A549 (cell line): ENCODE data around the gene ZXDC. TPM values are rescaled to one million over a fixed set of nuclear protein-coding genes. Genes with fewer than 3 reads are reported as not detected.

ENCODE experiments used
- ATAC-seq, 2 experiments: fragments of 200-7000 bp in 1 of 2; fragments of >200 bp in 1 of 2; cut with Nextera tagmentation in 1 of 2; cut with Tn5 transposase in 1 of 2; 3 replicates each; pipeline versions ENCODE4 v1.8.0 to v1.9.1; 2018 to 2020; ENCODE audit warnings: mild to moderate bottlenecking in 1 of 2, moderate library complexity in 1 of 2
- CTCF ChIA-PET: fragments of 300-600 bp; sonication (Branson Sonifier 250); formaldehyde crosslinking; extraction: SDS; loops from one replicate; lab custom pipeline; 2021; ENCODE audit warnings: antibody characterized with exemption, inconsistent platforms; lab: Yijun Ruan, JAX
- POLR2A ChIA-PET: fragments of 350-600 bp; formaldehyde crosslinking; extraction: SDS; loops from one replicate; lab custom pipeline; 2021; ENCODE audit warnings: antibody characterized with exemption, inconsistent platforms; lab: Yijun Ruan, JAX
- DNase-seq, 2 experiments: peaks; one replicate each; pipeline versions ENCODE4 v3.0.0 to v3.0.0-alpha.2; 2011 to 2016; ENCODE audit warnings: low read depth in 1 of 2, low spot score in 1 of 2
- FAIRE-seq: peaks from 2 replicates; lab custom pipeline; 2011; peaks lifted over from hg19 to GRCh38; lab: Jason Lieb, UNC
- H3K27ac ChIP-seq, 2 experiments: fragments of >200 bp; sonication (Bioruptor Twin); formaldehyde crosslinking; 3 replicates each; pipeline ENCODE4 v1.5.1; 2016 to 2017
- H3K4me1 ChIP-seq: fragments of >200 bp; sonication (Bioruptor Twin); formaldehyde crosslinking; 3 replicates; pipeline ENCODE4 v1.6.1; 2016
- H3K4me2 ChIP-seq: fragments of >200 bp; sonication (Bioruptor Twin); formaldehyde crosslinking; 3 replicates; pipeline ENCODE4 v1.6.1; 2016
- H3K4me3 ChIP-seq: fragments of >200 bp; sonication (Bioruptor Twin); formaldehyde crosslinking; 3 replicates; pipeline ENCODE4 v1.5.1; 2016
- H3K9me3 ChIP-seq: fragments of >200 bp; sonication (Bioruptor Twin); formaldehyde crosslinking; 3 replicates; pipeline ENCODE4 v1.6.1; 2016
- BHLHE40 ChIP-seq: IDR thresholded peaks from 2 replicates; pipeline ENCODE4 v1.6.1; 2012; ENCODE audit warnings: low read depth, low read length, inconsistent platforms
- CEBPB ChIP-seq, 2 experiments: fragments of >200 bp in 1 of 2; sonication (Bioruptor Twin) in 1 of 2; formaldehyde crosslinking in 1 of 2; IDR thresholded peaks; 2 replicates each; pipeline ENCODE4 v1.6.1; 2012 to 2016
- EHMT2 ChIP-seq: fragments of 200-600 bp; sonication (generic); IDR thresholded peaks from 2 replicates; pipeline ENCODE4 v1.6.1; 2016; ENCODE audit warnings: antibody characterized with exemption, low read depth, mild to moderate bottlenecking, moderate library complexity
- GATA3 ChIP-seq: IDR thresholded peaks from 2 replicates; pipeline ENCODE4 v1.6.1; 2012; ENCODE audit warnings: borderline replicate concordance
- HDAC2 ChIP-seq: fragments of 200-600 bp; sonication (generic); IDR thresholded peaks from 2 replicates; pipeline ENCODE4 v1.6.1; 2016
- HES2 ChIP-seq: fragments of >200 bp; sonication (Bioruptor Twin); formaldehyde crosslinking; IDR thresholded peaks from 2 replicates; pipeline ENCODE4 v1.6.1; 2016
- HEYL ChIP-seq: fragments of 250-450 bp; sonication (Bioruptor Pico); IDR thresholded peaks from 2 replicates; pipeline ENCODE4 v1.8.0; 2021; ENCODE audit warnings: mild to moderate bottlenecking, moderate library complexity
- HMGXB4 ChIP-seq: fragments of 250-450 bp; sonication (Bioruptor Pico); IDR thresholded peaks from 2 replicates; pipeline ENCODE4 v1.5.0; 2021; ENCODE audit warnings: mild to moderate bottlenecking, moderate library complexity, borderline replicate concordance
- JUN ChIP-seq, 2 experiments: fragments of >200 bp; sonication (Bioruptor Twin); formaldehyde crosslinking; IDR thresholded peaks; 2 replicates in 1 of 2; 3 replicates in 1 of 2; pipeline ENCODE4 v1.6.1; 2016 to 2017
- JUNB ChIP-seq: fragments of >200 bp; sonication (Bioruptor Twin); formaldehyde crosslinking; IDR thresholded peaks from 2 replicates; pipeline ENCODE4 v1.6.1; 2016
- KDM1A ChIP-seq: fragments of 200-600 bp; sonication (generic); IDR thresholded peaks from 2 replicates; pipeline ENCODE4 v1.6.1; 2016; ENCODE audit warnings: low read depth, mild to moderate bottlenecking
- MAFK ChIP-seq: fragments of 450-650 bp; IDR thresholded peaks from 2 replicates; pipeline ENCODE4 v1.6.1; 2014; ENCODE audit not compliant: partially characterized antibody
- MYC ChIP-seq: IDR thresholded peaks from 2 replicates; pipeline ENCODE4 v1.6.1; 2012; ENCODE audit warnings: mild to moderate bottlenecking, inconsistent platforms, low read length, improper control_type of control experiment, borderline replicate concordance
- NR3C1 ChIP-seq: fragments of >200 bp; sonication (Bioruptor Twin); formaldehyde crosslinking; IDR thresholded peaks from 3 replicates; pipeline ENCODE4 v1.6.1; 2017
- RARB ChIP-seq: fragments of 250-450 bp; sonication (Bioruptor Pico); IDR thresholded peaks from 2 replicates; pipeline ENCODE4 v1.8.0; 2021; ENCODE audit warnings: mild to moderate bottlenecking, moderate library complexity
- RNF2 ChIP-seq: fragments of 200-600 bp; sonication (generic); IDR thresholded peaks from 2 replicates; pipeline ENCODE4 v1.6.1; 2016; ENCODE audit warnings: low read depth, mild to moderate bottlenecking, antibody characterized with exemption, moderate library complexity, borderline replicate concordance
- SMC3 ChIP-seq: fragments of >200 bp; sonication (Bioruptor Twin); formaldehyde crosslinking; IDR thresholded peaks from 3 replicates; pipeline ENCODE4 v1.6.1; 2018; ENCODE audit warnings: inconsistent platforms
- SREBF2 ChIP-seq: fragments of 450-650 bp; IDR thresholded peaks from 2 replicates; pipeline ENCODE4 v1.6.1; 2014; ENCODE audit warnings: mild to moderate bottlenecking, moderate library complexity
- TP53 ChIP-seq: fragments of 250-450 bp; sonication (Bioruptor Pico); IDR thresholded peaks from 2 replicates; pipeline ENCODE4 v1.5.0; 2021; ENCODE audit warnings: mild to moderate bottlenecking, moderate library complexity
- USF2 ChIP-seq: fragments of 450-650 bp; IDR thresholded peaks from 2 replicates; pipeline ENCODE4 v1.6.1; 2014; ENCODE audit warnings: antibody characterized with exemption
- ZNF302 ChIP-seq: fragments of 250-450 bp; sonication (Bioruptor Pico); IDR thresholded peaks from 2 replicates; pipeline ENCODE4 v1.9.0; 2021; ENCODE audit warnings: inconsistent platforms, mild to moderate bottlenecking, moderate library complexity
- WGBS: methylation state at CpG from one replicate; pipeline ENCODE4 v1.1.6; 2017; ENCODE audit errors: missing lambda C conversion rate; 5-methylcytosine and 5-hydroxymethylcytosine counted together
- polyA plus RNA-seq, 4 experiments: library from polyadenylated mRNA; depleted of rRNA in 3 of 4; stranded (reverse); fragments of >200 nt; fragmentation: RNase III in 1 of 4; extraction: RNeasy Plus Mini Kit Qiagen cat#74134 plus additional on column Dnase treatment in 1 of 4; gene quantifications; 2 replicates in 3 of 4; 3 replicates in 1 of 4; pipeline ENCODE4 v1.2.3, GENCODE V29; 2011 to 2017

The ZXDC gene
- polyA plus RNA-seq, 2 of the 4 experiments (the other 2 are of a cell fraction): 6.0 to 8.5 TPM

GRCh38 chr3:126424039-126424717 is 51.5 kb downstream of the ZXDC start:
- H3K9me3 ChIP-seq: peaks cover 3% of the 10 kb centered on the region; the same call in 1 of the 3 replicates
- FAIRE-seq (no peak), DNase-seq (no peak), ATAC-seq (no peak)
- H3K27ac ChIP-seq: no peak overlapping the region
- 95% methylated on average over 4 of the region's 10 CpGs for WGBS
- TF ChIP-seq MYC (no peak), HES2 (no peak), HDAC2 (no peak), MAFK (no peak), GATA3 (no peak), SREBF2 (no peak), HEYL (CRISPR knock-in tag) (no peak), NR3C1 (no peak), BHLHE40 (no peak), EHMT2 (no peak), USF2 (no peak), ZNF302 (CRISPR knock-in tag) (no peak), SMC3 (no peak), CEBPB (IDR thresholded peaks at IDR 0.05) (no peak)
- H3K4me1 ChIP-seq: no peaks in the 10 kb centered on the region
- POLR2A ChIA-PET: no interaction called here
- no peak overlapping the region for H3K4me2 ChIP-seq
- CTCF ChIA-PET: no interaction called here
- H3K4me3 ChIP-seq: no peak overlapping the region

GRCh38 chr3:126423191-126424038 is 52.3 kb downstream of the ZXDC start:
- no peaks in the 10 kb centered on the region for H3K4me1 ChIP-seq
- CTCF ChIA-PET: no interaction called here
- FAIRE-seq: no peak
- TF ChIP-seq TP53 (CRISPR knock-in tag): no peak
- TF ChIP-seq USF2: no peak
- no peak for TF ChIP-seq RNF2
- no peak for TF ChIP-seq RARB (CRISPR knock-in tag)
- TF ChIP-seq GATA3: no peak
- TF ChIP-seq JUNB: no peak
- no peak for TF ChIP-seq JUN (IDR thresholded peaks at IDR 0.05)
- no peak for TF ChIP-seq HMGXB4
- TF ChIP-seq EHMT2: no peak
- no peak for TF ChIP-seq KDM1A
- TF ChIP-seq, all 56 proteins: peak for 0
- H3K27ac ChIP-seq: no peak overlapping the region
- no peak overlapping the region for H3K4me2 ChIP-seq
- no peak for DNase-seq
- H3K9me3 ChIP-seq: peaks cover 3% of the 10 kb centered on the region; the same call in 1 of the 3 replicates
- POLR2A ChIA-PET: no interaction called here
- WGBS: 55% methylated on average over 9 of the region's 26 CpGs
- H3K4me3 ChIP-seq: no peak overlapping the region
- ATAC-seq: no peak
